Thoracic aorta (tissue), 2 donors: ENCODE measurements around the gene SLCO4A1. TPM values are rescaled to one million over a fixed set of nuclear protein-coding genes. Genes with fewer than 3 reads are reported as not detected.

ENCODE experiments used
- ATAC-seq: fragments of 150-250 bp; one replicate; pipeline ENCODE4 v1.8.0; 2017; ENCODE audit warnings: low read depth; ENCODE audit not compliant: insufficient number of reproducible peaks, low FRiP score
- DNase-seq: peaks from one replicate; pipeline ENCODE4 v3.0.0-alpha.2; 2020; ENCODE audit warnings: low spot score
- H3K27ac ChIP-seq, 2 donors: fragments of 200-600 bp; sonication (generic); 1 replicate in 1 of 2; 2 replicates in 1 of 2; pipeline ENCODE4 v1.5.1; 2016; ENCODE audit warnings: mild to moderate bottlenecking in 2 of 2, moderate library complexity in 2 of 2
- H3K27me3 ChIP-seq: fragments of 200-600 bp; sonication (generic); replicated peaks from 2 replicates; pipeline ENCODE4 v1.6.0; 2016; ENCODE audit warnings: mild to moderate bottlenecking; ENCODE audit not compliant: insufficient read depth
- H3K36me3 ChIP-seq: fragments of 200-600 bp; sonication (generic); one replicate; pipeline ENCODE4 v1.5.1; 2016
- H3K4me1 ChIP-seq, 2 donors: fragments of 200-600 bp; sonication (generic); 1 replicate in 1 of 2; 2 replicates in 1 of 2; pipeline versions ENCODE4 v1.5.1 to v1.6.0; 2016; ENCODE audit warnings: low read depth in 2 of 2, mild to moderate bottlenecking in 1 of 2; ENCODE audit not compliant: control insufficient read depth in 1 of 2
- H3K4me3 ChIP-seq: fragments of 200-600 bp; sonication (generic); 2 replicates; pipeline ENCODE4 v1.5.1; 2016; ENCODE audit warnings: mild to moderate bottlenecking
- H3K9me3 ChIP-seq: fragments of 200-600 bp; sonication (generic); 2 replicates; pipeline ENCODE4 v1.5.1; 2016
- total RNA-seq, 2 donors: library from RNA; depleted of rRNA; stranded (reverse); fragments of >200 nt; gene quantifications; one replicate each; pipeline versions ENCODE4 v1.1.0 to v1.2.3, GENCODE V29; 2016
- TF ChIP-seq, protein P1 (sequence below): fragments of 200-600 bp; sonication (generic); IDR thresholded peaks from one replicate; pipeline ENCODE4 v1.5.1; 2019; ENCODE audit warnings: antibody characterized with exemption

SLCO4A1 gene
- total RNA-seq, 2 donors from 2014 or later, result 22.1 to 26.0 TPM

DNA sequence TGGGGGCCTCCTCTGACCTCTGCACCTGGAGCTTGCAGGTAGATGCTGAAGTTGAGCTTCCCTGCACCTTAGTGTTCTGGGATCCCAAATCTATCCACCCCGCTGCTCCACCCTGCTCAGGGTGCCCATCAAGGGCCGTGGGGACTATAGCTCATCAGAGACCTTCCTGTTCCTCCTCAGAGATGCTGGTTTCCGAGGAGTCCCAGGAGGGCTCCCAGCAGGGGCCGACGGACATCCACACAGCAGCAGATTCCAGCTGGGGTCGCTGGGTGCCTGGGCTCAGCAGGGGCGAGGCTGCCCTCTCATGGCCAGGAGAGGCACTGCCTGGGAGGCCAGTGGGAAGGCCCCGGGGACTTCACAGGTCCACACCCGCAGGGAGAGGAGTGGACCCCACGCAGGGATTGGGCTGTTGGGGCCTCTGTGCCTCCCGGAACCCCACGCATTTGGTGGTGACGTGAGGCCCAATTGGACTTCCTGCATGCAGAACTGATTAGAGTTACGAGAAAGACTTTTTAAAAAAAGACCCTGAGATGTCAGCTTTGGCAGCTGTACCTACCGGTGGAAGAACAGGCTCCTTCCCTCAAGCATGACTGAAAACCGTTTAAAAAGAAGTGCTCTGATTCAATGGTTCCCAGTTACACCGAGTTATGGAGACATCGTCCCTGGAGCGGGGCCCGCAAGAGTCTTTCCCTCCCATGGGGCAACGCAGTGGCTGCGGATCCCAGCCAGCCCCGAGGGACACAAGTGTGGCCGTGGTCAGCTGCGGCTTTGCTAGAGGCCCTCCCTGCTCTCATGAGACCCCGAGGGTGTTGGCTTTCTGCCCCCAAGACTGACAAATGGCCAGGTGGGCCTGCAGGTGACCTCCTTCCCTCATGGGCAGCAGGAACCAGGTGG is 25.3 kb upstream of the SLCO4A1 start:
- H3K27ac ChIP-seq, result peak overlapping the region in 1 of 2 donors; percentile 34

GRCh38 chr20:62617711-62618483 is 24.4 kb upstream of the SLCO4A1 start:
- DNase-seq, result no peak
- H3K36me3 ChIP-seq, result no peaks in the 10 kb centered on the region
- ATAC-seq, result no peak

More for the DNA sequence above, 25.3 kb upstream of the SLCO4A1 start:
- H3K4me3 ChIP-seq, result no peak overlapping the region
- H3K36me3 ChIP-seq, result no peaks in the 10 kb centered on the region
- DNase-seq (no peak), ATAC-seq (no peak)
- H3K27me3 ChIP-seq, result peaks cover 4% of the 10 kb centered on the region
- TF ChIP-seq, protein P1, sequence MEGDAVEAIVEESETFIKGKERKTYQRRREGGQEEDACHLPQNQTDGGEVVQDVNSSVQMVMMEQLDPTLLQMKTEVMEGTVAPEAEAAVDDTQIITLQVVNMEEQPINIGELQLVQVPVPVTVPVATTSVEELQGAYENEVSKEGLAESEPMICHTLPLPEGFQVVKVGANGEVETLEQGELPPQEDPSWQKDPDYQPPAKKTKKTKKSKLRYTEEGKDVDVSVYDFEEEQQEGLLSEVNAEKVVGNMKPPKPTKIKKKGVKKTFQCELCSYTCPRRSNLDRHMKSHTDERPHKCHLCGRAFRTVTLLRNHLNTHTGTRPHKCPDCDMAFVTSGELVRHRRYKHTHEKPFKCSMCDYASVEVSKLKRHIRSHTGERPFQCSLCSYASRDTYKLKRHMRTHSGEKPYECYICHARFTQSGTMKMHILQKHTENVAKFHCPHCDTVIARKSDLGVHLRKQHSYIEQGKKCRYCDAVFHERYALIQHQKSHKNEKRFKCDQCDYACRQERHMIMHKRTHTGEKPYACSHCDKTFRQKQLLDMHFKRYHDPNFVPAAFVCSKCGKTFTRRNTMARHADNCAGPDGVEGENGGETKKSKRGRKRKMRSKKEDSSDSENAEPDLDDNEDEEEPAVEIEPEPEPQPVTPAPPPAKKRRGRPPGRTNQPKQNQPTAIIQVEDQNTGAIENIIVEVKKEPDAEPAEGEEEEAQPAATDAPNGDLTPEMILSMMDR, result peak; percentile 80
- H3K4me1 ChIP-seq, result peaks cover 0 to 6% of the 10 kb centered on the region in 2 donors
- no peaks in the 10 kb centered on the region for H3K9me3 ChIP-seq

GRCh38 chr20:62618611-62619529 is 23.4 kb upstream of the SLCO4A1 start:
- Histone ChIP-seq H3K4me1 (peaks cover 14 to 21% of the 10 kb centered on the region in 2 donors), H3K27ac (peak overlapping the region in 1 of 2 donors; percentile 28)

More at GRCh38 chr20:62617711-62618483, 24.4 kb upstream of the SLCO4A1 start:
- Histone ChIP-seq H3K9me3 (no peaks in the 10 kb centered on the region), H3K27me3 (peaks cover 4% of the 10 kb centered on the region), H3K27ac (peak overlapping the region; percentile 28 to 34), H3K4me3 (no peak overlapping the region), H3K4me1 (peaks cover 5 to 11% of the 10 kb centered on the region in 2 donors)
- TF ChIP-seq, protein P1, result no peak

DNA sequence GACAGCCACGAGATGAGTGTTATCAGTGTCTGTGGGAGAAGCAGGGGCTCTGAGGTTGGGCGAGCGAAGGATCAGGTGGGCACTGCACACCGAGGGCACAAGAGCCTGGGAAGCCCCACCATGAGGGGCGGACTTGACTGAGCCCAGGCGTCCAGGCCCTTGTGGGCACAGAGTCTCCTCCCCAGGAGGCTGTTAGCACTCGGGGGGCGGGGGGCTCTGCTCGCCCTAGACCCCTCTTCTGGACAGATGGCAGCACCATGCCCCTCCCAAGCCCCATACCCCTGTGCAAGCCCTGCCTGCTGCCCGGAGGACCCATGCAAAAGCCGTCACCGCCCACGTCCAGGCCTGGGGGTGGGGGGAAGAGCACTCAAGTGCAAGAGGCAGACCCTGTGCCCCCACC is 21.7 kb upstream of the SLCO4A1 start:
- Histone ChIP-seq H3K4me1 (peaks cover 20 to 23% of the 10 kb centered on the region in 2 donors), H3K27me3 (peaks cover 4% of the 10 kb centered on the region), H3K9me3 (no peaks in the 10 kb centered on the region), H3K4me3 (no peak overlapping the region), H3K36me3 (no peaks in the 10 kb centered on the region), H3K27ac (no peak overlapping the region)
- TF ChIP-seq, protein P1, result no peak
- DNase-seq, result no peak
- no peak for ATAC-seq

More at GRCh38 chr20:62618611-62619529, 23.4 kb upstream of the SLCO4A1 start:
- TF ChIP-seq, protein P1, result no peak
- H3K9me3 ChIP-seq, result no peaks in the 10 kb centered on the region
- DNase-seq (no peak), ATAC-seq (no peak)
- H3K36me3 ChIP-seq, result no peaks in the 10 kb centered on the region
- no peak overlapping the region for H3K4me3 ChIP-seq
- H3K27me3 ChIP-seq, result peaks cover 4% of the 10 kb centered on the region
